Coronary artery (tissue), 2 donors: ENCODE measurements around the gene TXNL1.

Experiments used
- DNase-seq: peaks from one replicate; pipeline ENCODE4 v3.0.0-alpha.2; 2017; ENCODE audit warnings: low spot score
- H3K27ac ChIP-seq, 2 donors: fragments of 200-600 bp; sonication (generic); one replicate each; pipeline ENCODE4 v1.5.1; 2016 to 2019
- H3K4me3 ChIP-seq: fragments of 200-600 bp; sonication (generic); 2 replicates; pipeline ENCODE4 v1.5.1; 2016; ENCODE audit warnings: mild to moderate bottlenecking, moderate library complexity
- TF ChIP-seq, protein P1 (sequence below): fragments of 200-600 bp; sonication (generic); IDR thresholded peaks from one replicate; pipeline ENCODE4 v1.5.1; 2019; ENCODE audit warnings: antibody characterized with exemption

TXNL1 gene

DNA sequence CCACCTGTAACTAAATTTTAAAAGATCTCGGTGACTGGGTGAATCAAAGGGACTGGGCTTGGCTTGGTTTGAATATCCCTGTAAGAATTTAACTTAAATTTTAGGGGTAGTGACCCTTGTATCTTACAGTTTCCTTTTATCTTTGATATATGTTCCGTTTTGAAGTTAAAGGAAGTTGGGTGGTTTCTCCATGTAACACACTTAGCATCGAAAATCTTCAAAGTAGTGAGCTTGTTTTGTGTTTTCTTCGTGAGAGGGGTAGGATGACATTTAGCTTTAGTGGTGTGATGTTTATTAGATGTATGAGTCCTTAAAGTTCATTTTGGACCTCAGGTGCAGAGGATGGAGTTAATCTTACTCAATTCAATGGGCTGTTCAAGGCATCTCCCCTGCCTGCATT, 14.4 kb upstream of the TXNL1 start:
- Histone ChIP-seq H3K4me3 (no peak overlapping the region), H3K27ac (no peak overlapping the region)
- TF ChIP-seq, protein P1, sequence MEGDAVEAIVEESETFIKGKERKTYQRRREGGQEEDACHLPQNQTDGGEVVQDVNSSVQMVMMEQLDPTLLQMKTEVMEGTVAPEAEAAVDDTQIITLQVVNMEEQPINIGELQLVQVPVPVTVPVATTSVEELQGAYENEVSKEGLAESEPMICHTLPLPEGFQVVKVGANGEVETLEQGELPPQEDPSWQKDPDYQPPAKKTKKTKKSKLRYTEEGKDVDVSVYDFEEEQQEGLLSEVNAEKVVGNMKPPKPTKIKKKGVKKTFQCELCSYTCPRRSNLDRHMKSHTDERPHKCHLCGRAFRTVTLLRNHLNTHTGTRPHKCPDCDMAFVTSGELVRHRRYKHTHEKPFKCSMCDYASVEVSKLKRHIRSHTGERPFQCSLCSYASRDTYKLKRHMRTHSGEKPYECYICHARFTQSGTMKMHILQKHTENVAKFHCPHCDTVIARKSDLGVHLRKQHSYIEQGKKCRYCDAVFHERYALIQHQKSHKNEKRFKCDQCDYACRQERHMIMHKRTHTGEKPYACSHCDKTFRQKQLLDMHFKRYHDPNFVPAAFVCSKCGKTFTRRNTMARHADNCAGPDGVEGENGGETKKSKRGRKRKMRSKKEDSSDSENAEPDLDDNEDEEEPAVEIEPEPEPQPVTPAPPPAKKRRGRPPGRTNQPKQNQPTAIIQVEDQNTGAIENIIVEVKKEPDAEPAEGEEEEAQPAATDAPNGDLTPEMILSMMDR, result no peak
- no peak for DNase-seq

DNA sequence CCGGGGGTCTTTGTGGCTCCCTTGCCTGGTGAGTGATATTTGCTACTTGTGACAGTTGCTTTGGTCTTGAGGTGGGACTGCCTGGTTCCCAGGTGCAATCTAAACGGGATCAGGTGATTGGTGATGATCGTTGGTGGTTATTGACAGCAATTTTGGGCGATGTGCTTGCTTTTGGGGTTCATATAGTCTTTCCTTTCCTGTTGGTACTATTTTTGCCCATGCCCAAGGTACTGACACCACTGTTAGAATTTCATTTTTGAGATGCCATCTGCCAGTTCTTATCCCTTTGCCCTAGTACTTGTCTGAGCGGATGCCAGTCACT, 13.3 kb upstream of the TXNL1 start:
- TF ChIP-seq, protein P1, result no peak
- DNase-seq, result no peak
- Histone ChIP-seq H3K4me3 (peak overlapping the region; percentile 88), H3K27ac (peak overlapping the region; percentile 79 to 94)

DNA sequence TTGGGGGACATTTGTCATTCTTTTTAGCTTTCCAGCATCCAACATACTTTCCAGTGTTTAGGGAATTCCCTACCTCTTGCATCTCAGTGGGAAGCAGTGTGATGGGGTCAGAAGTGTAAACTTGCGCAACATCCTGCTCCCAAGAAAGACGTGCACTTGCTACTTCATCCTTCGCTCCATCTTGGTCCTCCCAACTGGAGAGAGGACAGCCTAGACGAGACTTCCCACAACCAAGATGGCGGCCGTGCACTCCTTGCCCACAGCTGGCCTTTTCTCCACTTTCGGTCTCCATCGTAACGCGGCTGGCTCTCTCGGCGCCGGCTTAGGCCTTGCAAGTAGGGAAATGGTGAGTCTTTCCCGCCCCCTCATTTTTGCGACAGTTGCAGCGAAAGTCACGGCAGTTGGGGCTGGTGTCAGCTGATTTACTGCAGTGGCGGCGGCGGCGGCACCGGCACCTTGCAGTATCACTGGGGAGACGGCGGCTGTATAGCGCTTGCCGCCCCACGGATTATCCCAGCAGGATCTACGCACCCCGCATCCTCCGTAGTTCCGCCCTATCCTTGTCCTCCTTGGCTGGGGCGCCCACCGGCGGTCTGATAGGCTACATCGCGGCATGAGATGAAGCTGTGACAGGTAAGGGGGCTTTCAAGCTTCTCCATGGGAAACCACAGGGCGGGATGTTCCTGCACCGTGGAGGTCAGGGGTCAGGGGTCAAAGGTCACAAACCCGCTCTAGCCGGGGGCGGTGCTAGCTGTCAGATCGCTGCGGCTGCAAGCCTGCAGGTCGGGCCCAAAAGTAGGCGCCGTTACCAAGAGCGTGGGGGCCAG, 12.8 kb upstream of the TXNL1 start, which contains the start of gene WDR7:
WDR7 (plus strand) TSS at position 416 of the 827 bp plus-strand sequence. CDS start 21,157 bp downstream, outside the sequence.
- TF ChIP-seq, protein P1, result no peak
- DNase-seq, result peak; percentile 99
- H3K27ac ChIP-seq, result peak within 1 kb of the TSS; percentile 79 to 94
- peak within 1 kb of the TSS; percentile 88 for H3K4me3 ChIP-seq

DNA sequence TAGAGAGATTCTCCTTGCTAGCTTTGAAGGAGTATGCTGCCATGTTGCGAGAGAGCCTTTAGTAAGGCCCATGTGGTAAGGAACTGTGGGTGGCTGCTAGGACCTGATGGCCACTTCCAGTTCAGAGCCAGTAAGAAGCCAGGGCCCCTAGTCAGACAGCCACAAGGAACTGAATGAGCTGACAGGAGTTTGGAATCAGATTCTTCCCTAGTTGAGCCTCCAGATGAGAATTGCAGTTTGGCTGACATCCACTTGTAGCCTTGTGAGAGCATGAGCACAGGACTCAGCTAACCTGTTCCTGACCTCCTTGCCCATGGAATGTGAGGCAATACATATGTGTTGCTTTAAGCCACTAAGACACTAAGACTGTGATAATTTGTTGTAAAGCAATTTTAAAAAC, 11.6 kb upstream of the TXNL1 start:
- DNase-seq, result no peak
- TF ChIP-seq, protein P1, result no peak
- Histone ChIP-seq H3K27ac (no peak overlapping the region), H3K4me3 (no peak overlapping the region)

DNA sequence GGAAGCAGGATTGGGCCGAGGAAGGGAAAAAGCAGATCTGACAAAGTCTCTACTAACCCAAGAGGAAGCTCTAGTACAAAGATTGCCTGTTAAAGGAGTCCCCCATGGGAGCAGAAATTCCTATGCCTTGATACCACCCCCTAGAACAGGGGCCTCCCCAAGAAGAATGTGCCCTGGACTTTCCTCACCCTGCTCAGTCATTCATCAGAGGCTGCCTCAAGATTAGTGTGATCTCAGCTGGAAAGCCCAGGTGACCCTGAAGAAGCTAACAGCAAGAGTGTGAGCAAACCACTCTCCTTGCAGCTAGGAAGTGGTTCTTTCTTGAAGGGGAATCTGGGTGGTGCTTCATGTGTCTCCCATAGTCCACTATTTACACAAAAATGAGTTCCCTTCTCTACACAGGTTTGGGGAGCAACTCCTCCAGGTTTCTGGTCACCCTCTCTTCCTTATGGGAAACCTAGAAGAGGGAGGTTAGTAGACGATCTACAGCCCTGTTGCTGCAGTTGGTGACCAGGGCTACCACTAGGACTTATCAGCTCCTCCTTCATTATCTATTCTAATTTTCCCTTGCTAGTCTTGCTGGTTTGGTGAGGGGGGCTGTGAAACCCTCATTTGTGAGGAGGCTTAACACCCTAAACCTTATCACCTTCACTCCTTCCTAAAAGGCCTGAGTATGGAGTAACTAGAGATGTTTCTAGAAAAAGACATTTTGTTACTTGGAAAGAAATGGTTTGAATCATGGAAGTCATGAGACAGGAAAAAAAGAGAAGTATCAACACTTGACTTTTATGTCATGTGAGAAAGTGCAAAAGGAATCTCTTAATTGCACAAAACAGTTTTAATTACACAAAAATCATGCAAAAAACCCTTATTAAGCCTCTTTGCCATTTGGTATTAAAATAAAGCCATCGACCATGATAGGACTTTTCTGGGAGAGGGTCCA, 9.8 kb upstream of the TXNL1 start:
- Histone ChIP-seq H3K27ac (no peak overlapping the region), H3K4me3 (no peak overlapping the region)
- DNase-seq, result no peak
- TF ChIP-seq, protein P1, result no peak

DNA sequence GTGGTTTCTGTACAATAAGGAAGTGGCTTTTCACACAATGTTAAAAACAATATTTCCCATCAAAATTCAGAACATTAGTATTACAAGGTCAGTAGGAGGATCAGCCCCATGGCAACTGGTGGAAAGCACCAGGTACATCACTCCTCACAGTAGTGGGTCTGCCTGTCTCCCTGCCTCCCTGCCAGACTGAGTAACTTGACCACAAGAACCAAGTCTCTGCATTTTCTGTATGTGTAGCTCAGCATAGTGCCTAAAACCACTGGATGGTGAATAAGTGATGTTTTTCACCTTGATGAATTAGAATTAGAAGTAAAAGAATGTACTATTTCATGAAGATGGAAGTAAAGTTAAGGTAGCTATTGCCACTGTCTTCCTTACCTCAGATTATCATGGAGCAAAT, 8.7 kb upstream of the TXNL1 start:
- TF ChIP-seq, protein P1, result no peak
- Histone ChIP-seq H3K4me3 (no peak overlapping the region), H3K27ac (no peak overlapping the region)
- no peak for DNase-seq
